Suprapubic skin (tissue), 4 donors: ENCODE measurements around the gene SMAD7. TPM values are rescaled to one million over a fixed set of nuclear protein-coding genes. Genes with fewer than 3 reads are reported as not detected.

Experiments used
- DNase-seq, 2 donors: peaks; one replicate each; pipeline ENCODE4 v3.0.0-alpha.2; 2019; ENCODE audit warnings: low spot score in 2 of 2
- H3K27ac ChIP-seq: fragments of 200-600 bp; sonication (generic); one replicate; pipeline ENCODE4 v1.5.1; 2019
- H3K27me3 ChIP-seq: fragments of 200-600 bp; sonication (generic); one replicate; pipeline ENCODE4 v1.5.1; 2019
- H3K36me3 ChIP-seq: fragments of 200-600 bp; sonication (generic); one replicate; pipeline ENCODE4 v1.5.1; 2019
- H3K4me1 ChIP-seq: fragments of 200-600 bp; sonication (generic); one replicate; pipeline ENCODE4 v1.5.1; 2019
- H3K4me3 ChIP-seq: fragments of 200-600 bp; sonication (generic); one replicate; pipeline ENCODE4 v1.5.1; 2019; ENCODE audit warnings: mild to moderate bottlenecking
- H3K9me3 ChIP-seq: fragments of 200-600 bp; sonication (generic); one replicate; pipeline ENCODE4 v1.5.1; 2019
- CTCF ChIP-seq, 2 donors: fragments of 200-600 bp in 1 of 2; fragments of 450-650 bp in 1 of 2; sonication (generic) in 1 of 2; IDR thresholded peaks; one replicate each; pipeline ENCODE4 v1.5.1; 2016 to 2019; ENCODE audit warnings: antibody characterized with exemption in 2 of 2, mild to moderate bottlenecking in 1 of 2, moderate library complexity in 1 of 2
- EP300 ChIP-seq: sonication (generic); formaldehyde crosslinking; IDR thresholded peaks from one replicate; pipeline ENCODE4 v1.6.1; 2017; ENCODE audit warnings: antibody characterized with exemption
- POLR2A ChIP-seq, 2 donors: fragments of 450-650 bp; IDR thresholded peaks; one replicate each; pipeline ENCODE4 v1.6.1; 2017; ENCODE audit warnings: antibody characterized with exemption in 2 of 2, mild to moderate bottlenecking in 2 of 2, moderate library complexity in 2 of 2
- POLR2AphosphoS5 ChIP-seq, 3 donors: sonication (generic); formaldehyde crosslinking; IDR thresholded peaks; one replicate each; pipeline ENCODE4 v1.6.1; 2017; ENCODE audit warnings: antibody characterized with exemption in 3 of 3
- WGBS: methylation state at CpG from one replicate; pipeline ENCODE4 v1.1.5; 2018; 5-methylcytosine and 5-hydroxymethylcytosine counted together
- total RNA-seq, 4 donors: library from RNA; depleted of rRNA; stranded (reverse); fragments of >200 nt; gene quantifications; one replicate each; pipeline ENCODE4 v1.1.0, GENCODE V29; 2016

SMAD7 gene
- total RNA-seq, 4 donors from 2014 or later, result 19.7 to 41.6 (median 27.8) TPM

GRCh38 chr18:48968412-48969215, 17.8 kb upstream of the SMAD7 start:
- Histone ChIP-seq H3K27me3 (no peaks in the 10 kb centered on the region), H3K36me3 (no peaks in the 10 kb centered on the region), H3K4me3 (no peak overlapping the region), H3K27ac (no peak overlapping the region), H3K9me3 (no peaks in the 10 kb centered on the region), H3K4me1 (peaks cover 4% of the 10 kb centered on the region)
- 77% methylated on average over 11 of the region's 11 CpGs for WGBS
- DNase-seq, result no peak
- TF ChIP-seq CTCF (IDR thresholded peaks at IDR 0.05) (no peak), POLR2A (IDR thresholded peaks at IDR 0.05) (no peak), EP300 (no peak), POLR2AphosphoS5 (IDR thresholded peaks at IDR 0.05) (no peak)

- H3K4me1 ChIP-seq, result peaks cover 5% of the 10 kb centered on the region
- TF ChIP-seq EP300 (no peak), CTCF (IDR thresholded peaks at IDR 0.05) (no peak)
- H3K4me3 ChIP-seq, result no peak overlapping the region
- DNase-seq, result no peak
- no peak overlapping the region for H3K27ac ChIP-seq
- H3K36me3 ChIP-seq, result no peaks in the 10 kb centered on the region
- no peaks in the 10 kb centered on the region for H3K9me3 ChIP-seq
- WGBS, result 90% methylated on average over 2 of the region's 2 CpGs
- H3K27me3 ChIP-seq, result no peaks in the 10 kb centered on the region
These were observed 16.8 kb upstream of the SMAD7 start for GRCh38 chr18:48967545-48967944.

GRCh38 chr18:48966523-48966922, 15.8 kb upstream of the SMAD7 start:
- 88% methylated on average over 1 of the region's 1 CpG for WGBS
- TF ChIP-seq CTCF (IDR thresholded peaks at IDR 0.05) (no peak), POLR2AphosphoS5 (IDR thresholded peaks at IDR 0.05) (no peak), POLR2A (IDR thresholded peaks at IDR 0.05) (no peak), EP300 (no peak)

GRCh38 chr18:48963586-48964470, 13.1 kb upstream of the SMAD7 start:
- no peak for TF ChIP-seq CTCF (IDR thresholded peaks at IDR 0.05)
- no peak for TF ChIP-seq POLR2A (IDR thresholded peaks at IDR 0.05)
- TF ChIP-seq EP300, result no peak
- TF ChIP-seq POLR2AphosphoS5 (IDR thresholded peaks at IDR 0.05), result no peak
- Histone ChIP-seq H3K4me3 (no peak overlapping the region), H3K9me3 (no peaks in the 10 kb centered on the region), H3K27me3 (no peaks in the 10 kb centered on the region), H3K36me3 (no peaks in the 10 kb centered on the region), H3K27ac (no peak overlapping the region), H3K4me1 (peaks cover 5% of the 10 kb centered on the region)
- no peak for DNase-seq
- WGBS, result 71% methylated on average over 10 of the region's 10 CpGs

More at GRCh38 chr18:48966523-48966922, 15.8 kb upstream of the SMAD7 start:
- Histone ChIP-seq H3K9me3 (no peaks in the 10 kb centered on the region), H3K4me1 (peaks cover 5% of the 10 kb centered on the region), H3K27me3 (no peaks in the 10 kb centered on the region), H3K36me3 (no peaks in the 10 kb centered on the region), H3K4me3 (no peak overlapping the region), H3K27ac (no peak overlapping the region)
- DNase-seq, result no peak

GRCh38 chr18:48962994-48963561, 12.3 kb upstream of the SMAD7 start:
- no peak for DNase-seq
- Histone ChIP-seq H3K9me3 (no peaks in the 10 kb centered on the region), H3K36me3 (no peaks in the 10 kb centered on the region), H3K27me3 (no peaks in the 10 kb centered on the region), H3K4me1 (peaks cover 6% of the 10 kb centered on the region), H3K4me3 (no peak overlapping the region), H3K27ac (peak overlapping the region; percentile 40)
- no peak for TF ChIP-seq POLR2A (IDR thresholded peaks at IDR 0.05)
- no peak for TF ChIP-seq POLR2AphosphoS5 (IDR thresholded peaks at IDR 0.05)
- TF ChIP-seq EP300, result no peak
- TF ChIP-seq CTCF (IDR thresholded peaks at IDR 0.05), result no peak
- WGBS, result 77% methylated on average over 3 of the region's 3 CpGs
